K562 (cell line): ENCODE data around the gene LRRC10B. TPM values are rescaled to one million over a fixed set of nuclear protein-coding genes. Genes with fewer than 3 reads are reported as not detected.

Experiments
- ARID2 ChIP-seq: fragments of 450-650 bp; IDR thresholded peaks from 2 replicates; pipeline ENCODE4 v1.6.1; 2017; ENCODE audit warnings: antibody characterized with exemption, mild to moderate bottlenecking
- E2F3 ChIP-seq: fragments of 250-450 bp; sonication (Bioruptor Pico); IDR thresholded peaks from 2 replicates; pipeline ENCODE4 v1.4.0; 2020; ENCODE audit warnings: mild to moderate bottlenecking
- ELF1 ChIP-seq: fragments of 200-800 bp; sonication (Bioruptor generic); IDR thresholded peaks from 2 replicates; pipeline ENCODE4 v1.6.1; 2016; ENCODE audit warnings: missing genetic modification characterization, missing compliant biosample characterization
- ETS2 ChIP-seq: IDR thresholded peaks from 2 replicates; pipeline ENCODE4 v1.6.1; 2016; ENCODE audit warnings: borderline replicate concordance, missing genetic modification characterization, mild to moderate bottlenecking, moderate library complexity, missing compliant biosample characterization; ENCODE audit not compliant: poor library complexity, severe bottlenecking
- LCOR ChIP-seq: sonication (generic); formaldehyde crosslinking; IDR thresholded peaks from 2 replicates; pipeline ENCODE4 v1.8.0; 2022; ENCODE audit warnings: mild to moderate bottlenecking, missing genetic modification reagents
- NFIC ChIP-seq: fragments of 450-650 bp; IDR thresholded peaks from 2 replicates; pipeline ENCODE4 v1.6.1; 2017; ENCODE audit warnings: mild to moderate bottlenecking, inconsistent platforms
- NFYB ChIP-seq: IDR thresholded peaks from 2 replicates; pipeline ENCODE4 v1.6.1; 2011; ENCODE audit warnings: mild to moderate bottlenecking, moderate library complexity; ENCODE audit not compliant: insufficient read length; ENCODE audit errors: extremely low read depth
- POLR2AphosphoS5 ChIP-seq: IDR thresholded peaks from 2 replicates; pipeline ENCODE4 v1.6.1; 2011; ENCODE audit warnings: mild to moderate bottlenecking, low read depth, low read length, moderate library complexity; ENCODE audit not compliant: control insufficient read depth, insufficient read depth
- RAD51 ChIP-seq: fragments of 450-650 bp; IDR thresholded peaks from 2 replicates; pipeline ENCODE4 v1.7.1; 2016; ENCODE audit warnings: low read depth, mild to moderate bottlenecking, borderline replicate concordance
- SMARCA5 ChIP-seq: fragments of 450-650 bp; IDR thresholded peaks from 2 replicates; pipeline ENCODE4 v1.6.1; 2016
- TGIF2 ChIP-seq: sonication (generic); formaldehyde crosslinking; IDR thresholded peaks from 2 replicates; pipeline ENCODE4 v1.8.1; 2022; ENCODE audit warnings: mild to moderate bottlenecking, missing genetic modification reagents, moderate library complexity
- ZKSCAN8 ChIP-seq: fragments of 200-800 bp; sonication (Bioruptor generic); IDR thresholded peaks from 2 replicates; pipeline ENCODE4 v1.6.1; 2016; ENCODE audit warnings: missing genetic modification characterization, missing compliant biosample characterization
- ZNF140 ChIP-seq: fragments of 250-450 bp; sonication (Bioruptor Pico); IDR thresholded peaks from 2 replicates; pipeline ENCODE4 v1.8.0; 2021; ENCODE audit warnings: moderate library complexity, mild to moderate bottlenecking, inconsistent platforms
- ZNF316 ChIP-seq: fragments of 450-650 bp; IDR thresholded peaks from 2 replicates; pipeline ENCODE4 v1.6.1; 2016
- polyA plus RNA-seq, 8 experiments: library from polyadenylated mRNA; depleted of rRNA in 4 of 8; stranded (reverse) in 5 of 8; unstranded in 3 of 8; fragments of >200 nt; fragmentation: Nextera tagmentation in 2 of 8; fragmentation: Illumina TruSeq in 1 of 8; extraction: Ambion mirVana in 2 of 8; extraction: Trizol in 1 of 8; gene quantifications; 2 replicates each; pipeline versions ENCODE4 v1.2.1 to v1.2.3, GENCODE V29; 2011 to 2014; ENCODE audit warnings: inconsistent platforms in 1 of 8, missing spikeins in 1 of 8
- total RNA-seq, 7 experiments: library from RNA; depleted of rRNA in 6 of 7; stranded (reverse); fragments of >200 nt in 6 of 7; fragmentation: Illumina TruSeq in 2 of 7; extraction: Trizol in 2 of 7; gene quantifications; 2 replicates each; pipeline versions ENCODE4 v1.2.1 to v1.2.3, GENCODE V29; 2011 to 2021; ENCODE audit warnings: low replicate concordance in 1 of 7
- TF ChIP-seq, protein P1 (sequence below): fragments of 250-450 bp; sonication (Bioruptor Pico); IDR thresholded peaks from 2 replicates; pipeline ENCODE4 v1.8.0; 2021; ENCODE audit warnings: moderate library complexity, mild to moderate bottlenecking, inconsistent platforms
- TF ChIP-seq, protein P2 (sequence below): sonication (generic); formaldehyde crosslinking; IDR thresholded peaks from 2 replicates; pipeline ENCODE4 v1.8.0; 2022; ENCODE audit warnings: mild to moderate bottlenecking, low read depth, missing genetic modification reagents
- TF ChIP-seq, protein P3 (sequence below): fragments of 450-650 bp; IDR thresholded peaks from 2 replicates; pipeline ENCODE4 v1.6.1; 2016
- TF ChIP-seq, protein P4 (sequence below): IDR thresholded peaks from 2 replicates; pipeline ENCODE4 v1.6.1; 2011; ENCODE audit not compliant: insufficient read length; ENCODE audit errors: extremely low read depth
- TF ChIP-seq, protein P5 (sequence below), 3 experiments: fragments of 200-800 bp in 1 of 3; sonication (Bioruptor generic) in 1 of 3; sonication (generic) in 1 of 3; formaldehyde crosslinking in 1 of 3; IDR thresholded peaks; 2 replicates each; pipeline versions ENCODE4 v1.6.1 to v1.8.0; 2016 to 2022; ENCODE audit warnings: mild to moderate bottlenecking in 2 of 3, missing compliant biosample characterization in 2 of 3, missing genetic modification characterization in 2 of 3, missing genetic modification reagents in 1 of 3
- TF ChIP-seq, protein P6 (sequence below): IDR thresholded peaks from 2 replicates; pipeline ENCODE4 v1.6.1; 2011; ENCODE audit warnings: borderline replicate concordance, low read depth, mild to moderate bottlenecking, moderate library complexity, low read length; ENCODE audit not compliant: insufficient read depth, poor library complexity, severe bottlenecking

Gene LRRC10B
- total and polyA plus RNA-seq, 9 of the 15 experiments (the other 6 are each of a cell fraction or from before 2014, with no cell fraction given): 0.11 TPM; not detected in 8

DNA sequence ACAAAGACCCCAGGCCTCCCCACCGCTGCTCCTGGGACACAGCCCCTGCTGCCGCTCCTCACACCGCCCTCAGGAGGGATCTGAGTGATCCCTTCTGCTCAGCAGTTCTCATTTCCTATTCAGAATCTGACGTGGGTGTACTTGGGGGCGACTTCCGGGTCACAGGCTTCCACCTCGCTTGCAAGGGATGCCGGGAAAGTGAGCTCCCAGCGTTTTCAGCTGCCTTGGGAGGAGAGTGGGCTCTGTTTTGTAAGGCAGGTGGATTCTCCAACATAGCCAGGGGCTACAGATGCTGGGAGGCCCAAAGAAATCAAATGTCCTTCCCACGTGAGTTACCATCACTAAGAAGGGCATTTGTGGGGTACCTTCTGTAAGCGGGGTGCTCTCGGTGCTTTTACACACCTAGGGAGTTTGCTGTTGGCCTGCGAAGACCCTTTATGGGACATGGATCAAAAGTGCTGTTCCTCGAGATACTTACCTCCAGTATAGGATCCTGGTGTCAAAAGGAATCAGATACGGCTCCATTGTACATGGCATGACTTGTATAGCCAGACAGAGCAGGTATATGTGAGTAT lies 9.7 kb upstream of the LRRC10B start (continued):
- TF ChIP-seq ARID2 (no peak), SMARCA5 (no peak), LCOR (CRISPR knock-in tag) (peak; percentile 17; the same call in 1 of the 2 replicates), ELF1 (tag) (no peak), E2F3 (no peak), NFYB (no peak), POLR2AphosphoS5 (peak; percentile 99), ETS2 (tag) (no peak), TGIF2 (no peak), ZNF140 (no peak), ZKSCAN8 (CRISPR knock-in tag) (no peak), RAD51 (no peak), NFIC (no peak), ZNF316 (0 out of 2 replicates have a peak, but pooled peaks have one; percentile 5)
- TF ChIP-seq, protein P1, sequence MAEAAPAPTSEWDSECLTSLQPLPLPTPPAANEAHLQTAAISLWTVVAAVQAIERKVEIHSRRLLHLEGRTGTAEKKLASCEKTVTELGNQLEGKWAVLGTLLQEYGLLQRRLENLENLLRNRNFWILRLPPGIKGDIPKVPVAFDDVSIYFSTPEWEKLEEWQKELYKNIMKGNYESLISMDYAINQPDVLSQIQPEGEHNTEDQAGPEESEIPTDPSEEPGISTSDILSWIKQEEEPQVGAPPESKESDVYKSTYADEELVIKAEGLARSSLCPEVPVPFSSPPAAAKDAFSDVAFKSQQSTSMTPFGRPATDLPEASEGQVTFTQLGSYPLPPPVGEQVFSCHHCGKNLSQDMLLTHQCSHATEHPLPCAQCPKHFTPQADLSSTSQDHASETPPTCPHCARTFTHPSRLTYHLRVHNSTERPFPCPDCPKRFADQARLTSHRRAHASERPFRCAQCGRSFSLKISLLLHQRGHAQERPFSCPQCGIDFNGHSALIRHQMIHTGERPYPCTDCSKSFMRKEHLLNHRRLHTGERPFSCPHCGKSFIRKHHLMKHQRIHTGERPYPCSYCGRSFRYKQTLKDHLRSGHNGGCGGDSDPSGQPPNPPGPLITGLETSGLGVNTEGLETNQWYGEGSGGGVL (CRISPR knock-in tag): no peak
- TF ChIP-seq, protein P2, sequence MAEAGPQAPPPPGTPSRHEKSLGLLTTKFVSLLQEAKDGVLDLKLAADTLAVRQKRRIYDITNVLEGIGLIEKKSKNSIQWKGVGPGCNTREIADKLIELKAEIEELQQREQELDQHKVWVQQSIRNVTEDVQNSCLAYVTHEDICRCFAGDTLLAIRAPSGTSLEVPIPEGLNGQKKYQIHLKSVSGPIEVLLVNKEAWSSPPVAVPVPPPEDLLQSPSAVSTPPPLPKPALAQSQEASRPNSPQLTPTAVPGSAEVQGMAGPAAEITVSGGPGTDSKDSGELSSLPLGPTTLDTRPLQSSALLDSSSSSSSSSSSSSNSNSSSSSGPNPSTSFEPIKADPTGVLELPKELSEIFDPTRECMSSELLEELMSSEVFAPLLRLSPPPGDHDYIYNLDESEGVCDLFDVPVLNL (CRISPR knock-in tag): no peak
- TF ChIP-seq, protein P3, sequence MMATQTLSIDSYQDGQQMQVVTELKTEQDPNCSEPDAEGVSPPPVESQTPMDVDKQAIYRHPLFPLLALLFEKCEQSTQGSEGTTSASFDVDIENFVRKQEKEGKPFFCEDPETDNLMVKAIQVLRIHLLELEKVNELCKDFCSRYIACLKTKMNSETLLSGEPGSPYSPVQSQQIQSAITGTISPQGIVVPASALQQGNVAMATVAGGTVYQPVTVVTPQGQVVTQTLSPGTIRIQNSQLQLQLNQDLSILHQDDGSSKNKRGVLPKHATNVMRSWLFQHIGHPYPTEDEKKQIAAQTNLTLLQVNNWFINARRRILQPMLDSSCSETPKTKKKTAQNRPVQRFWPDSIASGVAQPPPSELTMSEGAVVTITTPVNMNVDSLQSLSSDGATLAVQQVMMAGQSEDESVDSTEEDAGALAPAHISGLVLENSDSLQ: 0 out of 2 replicates have a peak, but pooled peaks have one; percentile 20
- TF ChIP-seq, protein P4, sequence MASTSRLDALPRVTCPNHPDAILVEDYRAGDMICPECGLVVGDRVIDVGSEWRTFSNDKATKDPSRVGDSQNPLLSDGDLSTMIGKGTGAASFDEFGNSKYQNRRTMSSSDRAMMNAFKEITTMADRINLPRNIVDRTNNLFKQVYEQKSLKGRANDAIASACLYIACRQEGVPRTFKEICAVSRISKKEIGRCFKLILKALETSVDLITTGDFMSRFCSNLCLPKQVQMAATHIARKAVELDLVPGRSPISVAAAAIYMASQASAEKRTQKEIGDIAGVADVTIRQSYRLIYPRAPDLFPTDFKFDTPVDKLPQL: peak; percentile 97
- TF ChIP-seq, protein P5, sequence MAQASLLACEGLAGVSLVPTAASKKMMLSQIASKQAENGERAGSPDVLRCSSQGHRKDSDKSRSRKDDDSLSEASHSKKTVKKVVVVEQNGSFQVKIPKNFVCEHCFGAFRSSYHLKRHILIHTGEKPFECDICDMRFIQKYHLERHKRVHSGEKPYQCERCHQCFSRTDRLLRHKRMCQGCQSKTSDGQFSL (CRISPR knock-in tag; IDR thresholded peaks at IDR 0.05): no peak
- TF ChIP-seq, protein P5 (tag; IDR thresholded peaks at IDR 0.05): no peak
- TF ChIP-seq, protein P6, sequence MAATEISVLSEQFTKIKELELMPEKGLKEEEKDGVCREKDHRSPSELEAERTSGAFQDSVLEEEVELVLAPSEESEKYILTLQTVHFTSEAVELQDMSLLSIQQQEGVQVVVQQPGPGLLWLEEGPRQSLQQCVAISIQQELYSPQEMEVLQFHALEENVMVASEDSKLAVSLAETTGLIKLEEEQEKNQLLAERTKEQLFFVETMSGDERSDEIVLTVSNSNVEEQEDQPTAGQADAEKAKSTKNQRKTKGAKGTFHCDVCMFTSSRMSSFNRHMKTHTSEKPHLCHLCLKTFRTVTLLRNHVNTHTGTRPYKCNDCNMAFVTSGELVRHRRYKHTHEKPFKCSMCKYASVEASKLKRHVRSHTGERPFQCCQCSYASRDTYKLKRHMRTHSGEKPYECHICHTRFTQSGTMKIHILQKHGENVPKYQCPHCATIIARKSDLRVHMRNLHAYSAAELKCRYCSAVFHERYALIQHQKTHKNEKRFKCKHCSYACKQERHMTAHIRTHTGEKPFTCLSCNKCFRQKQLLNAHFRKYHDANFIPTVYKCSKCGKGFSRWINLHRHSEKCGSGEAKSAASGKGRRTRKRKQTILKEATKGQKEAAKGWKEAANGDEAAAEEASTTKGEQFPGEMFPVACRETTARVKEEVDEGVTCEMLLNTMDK: no peak
